HEK293 (cell line): ENCODE results near the gene KANSL1L.
A peak's percentile ranks its signal among the peaks of the same experiment; 100 is the strongest.

Experiments
- CTCF ChIA-PET: fragments of 350-600 bp; formaldehyde crosslinking; extraction: SDS; loops from one replicate; lab custom pipeline; 2021; ENCODE audit warnings: antibody characterized with exemption; lab: Yijun Ruan, JAX
- POLR2A ChIA-PET: fragments of 300-600 bp; formaldehyde crosslinking; extraction: SDS; loops from one replicate; lab custom pipeline; 2020; ENCODE audit warnings: antibody characterized with exemption, inconsistent platforms; lab: Yijun Ruan, JAX
- H3K27ac ChIP-seq: fragments of 200-500 bp; sonication (Bioruptor generic); 2 replicates; pipeline ENCODE4 v1.5.1; 2014; ENCODE audit warnings: low read depth, low read length, control low read depth, inconsistent platforms; ENCODE audit errors: extremely low read depth
- H3K36me3 ChIP-seq, 2 experiments: fragments of 200-500 bp in 1 of 2; sonication (Bioruptor generic) in 1 of 2; 1 replicate in 1 of 2; 2 replicates in 1 of 2; pipeline ENCODE4 v1.5.1; 2014 to 2017; ENCODE audit warnings: inconsistent platforms in 2 of 2, low read length in 2 of 2; ENCODE audit not compliant: control insufficient read depth in 2 of 2, insufficient read depth in 1 of 2
- H3K4me1 ChIP-seq: fragments of 200-500 bp; sonication (Bioruptor generic); 2 replicates; pipeline ENCODE4 v1.5.1; 2014; ENCODE audit warnings: mild to moderate bottlenecking, low read length, inconsistent platforms; ENCODE audit not compliant: control insufficient read depth, insufficient read depth
- H3K4me3 ChIP-seq: 2 replicates; pipeline ENCODE4 v1.5.1; 2011; ENCODE audit warnings: low read depth, mild to moderate bottlenecking, control low read depth, low read length, moderate library complexity
- H3K9me3 ChIP-seq: fragments of 200-500 bp; sonication (Bioruptor generic); 2 replicates; pipeline ENCODE4 v1.5.1; 2014; ENCODE audit warnings: low read depth, low read length, inconsistent platforms; ENCODE audit not compliant: control insufficient read depth, insufficient read depth
- ZEB2 ChIP-seq: fragments of 450-650 bp; formaldehyde crosslinking; IDR thresholded peaks from 2 replicates; pipeline ENCODE4 v1.5.1; 2016; ENCODE audit warnings: missing biosample characterization, missing genetic modification characterization
- ZNF169 ChIP-seq: fragments of 450-650 bp; formaldehyde crosslinking; IDR thresholded peaks from 2 replicates; pipeline ENCODE4 v1.5.1; 2016; ENCODE audit warnings: missing biosample characterization, missing genetic modification characterization
- ZNF248 ChIP-seq: fragments of 450-650 bp; formaldehyde crosslinking; IDR thresholded peaks from 2 replicates; pipeline ENCODE4 v1.5.1; 2017; ENCODE audit warnings: missing biosample characterization, missing genetic modification characterization
- ZNF311 ChIP-seq: fragments of 450-650 bp; formaldehyde crosslinking; IDR thresholded peaks from 2 replicates; pipeline ENCODE4 v1.5.1; 2017; ENCODE audit warnings: missing biosample characterization, missing genetic modification characterization, borderline replicate concordance
- ZNF501 ChIP-seq: fragments of 450-650 bp; formaldehyde crosslinking; IDR thresholded peaks from 2 replicates; pipeline ENCODE4 v1.5.1; 2016; ENCODE audit warnings: missing biosample characterization, missing genetic modification characterization
- ZNF555 ChIP-seq: fragments of 450-650 bp; formaldehyde crosslinking; conservative IDR thresholded peaks from 2 replicates; pipeline ENCODE4 v1.5.1; 2017; ENCODE audit warnings: missing biosample characterization, mild to moderate bottlenecking, missing genetic modification characterization, inconsistent platforms
- ZNF558 ChIP-seq: fragments of 450-650 bp; formaldehyde crosslinking; IDR thresholded peaks from 2 replicates; pipeline ENCODE4 v1.5.1; 2016; ENCODE audit warnings: missing biosample characterization, missing genetic modification characterization
- ZNF776 ChIP-seq: fragments of 450-650 bp; formaldehyde crosslinking; IDR thresholded peaks from 2 replicates; pipeline ENCODE4 v1.5.0; 2017; ENCODE audit warnings: missing biosample characterization, missing genetic modification characterization, borderline replicate concordance
- ZNF837 ChIP-seq: fragments of 450-650 bp; formaldehyde crosslinking; IDR thresholded peaks from 2 replicates; pipeline ENCODE4 v1.5.1; 2016; ENCODE audit warnings: missing biosample characterization, missing genetic modification characterization
- TF ChIP-seq, protein P1 (sequence below): fragments of 450-650 bp; formaldehyde crosslinking; IDR thresholded peaks from 2 replicates; pipeline ENCODE4 v1.5.1; 2017; ENCODE audit warnings: missing biosample characterization, missing genetic modification characterization
- TF ChIP-seq, protein P2 (sequence below): fragments of 450-650 bp; formaldehyde crosslinking; IDR thresholded peaks from 2 replicates; pipeline ENCODE4 v1.5.1; 2016; ENCODE audit warnings: missing biosample characterization, missing genetic modification characterization, borderline replicate concordance
- TF ChIP-seq, protein P3 (sequence below): fragments of 450-650 bp; formaldehyde crosslinking; IDR thresholded peaks from 2 replicates; pipeline ENCODE4 v1.5.1; 2017; ENCODE audit warnings: missing biosample characterization, missing genetic modification characterization

The KANSL1L gene

DNA sequence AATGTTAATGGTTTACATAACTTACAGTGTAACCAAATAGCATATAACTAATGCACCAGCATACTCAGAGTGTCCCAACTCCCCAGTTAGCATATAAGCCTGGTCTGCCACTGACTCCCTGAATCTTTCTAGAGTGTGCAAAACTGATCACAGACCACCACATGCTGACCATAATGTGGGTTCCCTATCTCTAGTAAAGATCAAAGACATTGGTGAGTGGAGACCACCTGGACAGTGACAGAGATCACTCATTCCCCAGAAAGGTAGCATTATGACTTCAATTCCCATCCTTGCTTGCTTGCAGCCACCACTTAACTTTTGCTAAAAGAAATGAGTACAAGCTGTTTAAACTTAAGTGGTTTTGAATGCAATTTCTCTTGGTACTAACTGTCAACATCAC lies 39.0 kb downstream of the KANSL1L start:
- ChIA-PET CTCF (interaction anchor here (0.5 kb wide), 1 partner anchor 10 kb away, joined by 5 read pairs; no protein-coding TSS in a partner anchor), POLR2A (no interaction called here)
- no peak overlapping the region for H3K27ac ChIP-seq
- H3K4me1 ChIP-seq: no peaks in the 10 kb centered on the region
- TF ChIP-seq ZNF837 (tag by site-specific recombination): no peak
- TF ChIP-seq ZNF776 (tag by site-specific recombination): no peak
- TF ChIP-seq, protein P1, sequence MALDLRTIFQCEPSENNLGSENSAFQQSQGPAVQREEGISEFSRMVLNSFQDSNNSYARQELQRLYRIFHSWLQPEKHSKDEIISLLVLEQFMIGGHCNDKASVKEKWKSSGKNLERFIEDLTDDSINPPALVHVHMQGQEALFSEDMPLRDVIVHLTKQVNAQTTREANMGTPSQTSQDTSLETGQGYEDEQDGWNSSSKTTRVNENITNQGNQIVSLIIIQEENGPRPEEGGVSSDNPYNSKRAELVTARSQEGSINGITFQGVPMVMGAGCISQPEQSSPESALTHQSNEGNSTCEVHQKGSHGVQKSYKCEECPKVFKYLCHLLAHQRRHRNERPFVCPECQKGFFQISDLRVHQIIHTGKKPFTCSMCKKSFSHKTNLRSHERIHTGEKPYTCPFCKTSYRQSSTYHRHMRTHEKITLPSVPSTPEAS (tag by site-specific recombination): no peak
- TF ChIP-seq, protein P2, sequence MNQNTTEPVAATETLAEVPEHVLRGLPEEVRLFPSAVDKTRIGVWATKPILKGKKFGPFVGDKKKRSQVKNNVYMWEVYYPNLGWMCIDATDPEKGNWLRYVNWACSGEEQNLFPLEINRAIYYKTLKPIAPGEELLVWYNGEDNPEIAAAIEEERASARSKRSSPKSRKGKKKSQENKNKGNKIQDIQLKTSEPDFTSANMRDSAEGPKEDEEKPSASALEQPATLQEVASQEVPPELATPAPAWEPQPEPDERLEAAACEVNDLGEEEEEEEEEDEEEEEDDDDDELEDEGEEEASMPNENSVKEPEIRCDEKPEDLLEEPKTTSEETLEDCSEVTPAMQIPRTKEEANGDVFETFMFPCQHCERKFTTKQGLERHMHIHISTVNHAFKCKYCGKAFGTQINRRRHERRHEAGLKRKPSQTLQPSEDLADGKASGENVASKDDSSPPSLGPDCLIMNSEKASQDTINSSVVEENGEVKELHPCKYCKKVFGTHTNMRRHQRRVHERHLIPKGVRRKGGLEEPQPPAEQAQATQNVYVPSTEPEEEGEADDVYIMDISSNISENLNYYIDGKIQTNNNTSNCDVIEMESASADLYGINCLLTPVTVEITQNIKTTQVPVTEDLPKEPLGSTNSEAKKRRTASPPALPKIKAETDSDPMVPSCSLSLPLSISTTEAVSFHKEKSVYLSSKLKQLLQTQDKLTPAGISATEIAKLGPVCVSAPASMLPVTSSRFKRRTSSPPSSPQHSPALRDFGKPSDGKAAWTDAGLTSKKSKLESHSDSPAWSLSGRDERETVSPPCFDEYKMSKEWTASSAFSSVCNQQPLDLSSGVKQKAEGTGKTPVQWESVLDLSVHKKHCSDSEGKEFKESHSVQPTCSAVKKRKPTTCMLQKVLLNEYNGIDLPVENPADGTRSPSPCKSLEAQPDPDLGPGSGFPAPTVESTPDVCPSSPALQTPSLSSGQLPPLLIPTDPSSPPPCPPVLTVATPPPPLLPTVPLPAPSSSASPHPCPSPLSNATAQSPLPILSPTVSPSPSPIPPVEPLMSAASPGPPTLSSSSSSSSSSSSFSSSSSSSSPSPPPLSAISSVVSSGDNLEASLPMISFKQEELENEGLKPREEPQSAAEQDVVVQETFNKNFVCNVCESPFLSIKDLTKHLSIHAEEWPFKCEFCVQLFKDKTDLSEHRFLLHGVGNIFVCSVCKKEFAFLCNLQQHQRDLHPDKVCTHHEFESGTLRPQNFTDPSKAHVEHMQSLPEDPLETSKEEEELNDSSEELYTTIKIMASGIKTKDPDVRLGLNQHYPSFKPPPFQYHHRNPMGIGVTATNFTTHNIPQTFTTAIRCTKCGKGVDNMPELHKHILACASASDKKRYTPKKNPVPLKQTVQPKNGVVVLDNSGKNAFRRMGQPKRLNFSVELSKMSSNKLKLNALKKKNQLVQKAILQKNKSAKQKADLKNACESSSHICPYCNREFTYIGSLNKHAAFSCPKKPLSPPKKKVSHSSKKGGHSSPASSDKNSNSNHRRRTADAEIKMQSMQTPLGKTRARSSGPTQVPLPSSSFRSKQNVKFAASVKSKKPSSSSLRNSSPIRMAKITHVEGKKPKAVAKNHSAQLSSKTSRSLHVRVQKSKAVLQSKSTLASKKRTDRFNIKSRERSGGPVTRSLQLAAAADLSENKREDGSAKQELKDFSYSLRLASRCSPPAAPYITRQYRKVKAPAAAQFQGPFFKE: no peak
- TF ChIP-seq ZNF169 (tag by site-specific recombination): no peak
- TF ChIP-seq ZNF555 (tag by site-specific recombination): no peak
- no peak overlapping the region for H3K4me3 ChIP-seq
- no peaks in the 10 kb centered on the region; a peak in 1 of 3 replicates for H3K36me3 ChIP-seq
- H3K9me3 ChIP-seq: no peaks in the 10 kb centered on the region

DNA sequence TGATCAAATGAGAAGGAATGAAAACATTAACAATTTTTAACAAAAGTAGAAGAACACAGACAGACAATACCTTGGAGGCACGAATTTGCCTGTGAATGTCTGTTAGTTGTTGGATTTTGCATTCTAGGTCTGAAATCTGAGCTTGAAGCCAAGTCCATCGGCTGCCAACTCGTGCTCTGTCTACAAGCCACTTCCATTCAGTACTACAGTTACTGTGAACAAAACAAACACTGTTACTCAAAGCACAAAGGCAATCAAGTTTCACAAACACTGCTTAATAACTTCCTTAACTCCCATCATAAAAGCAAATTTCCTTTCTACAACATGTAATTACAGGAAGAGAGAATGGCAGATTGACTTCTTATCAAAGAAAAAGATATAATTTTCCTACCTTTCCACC lies 42.2 kb downstream of the KANSL1L start:
- H3K27ac ChIP-seq: no peak overlapping the region
- no peaks in the 10 kb centered on the region for H3K9me3 ChIP-seq
- CTCF ChIA-PET: interaction anchor here (0.6 kb wide), 1 partner anchor 94 kb away, joined by 3 read pairs; no protein-coding TSS in a partner anchor
- no peak overlapping the region for H3K4me3 ChIP-seq
- POLR2A ChIA-PET: no interaction called here
- TF ChIP-seq ZNF311 (tag by site-specific recombination) (no peak), ZNF248 (tag by site-specific recombination) (no peak), ZEB2 (tag by site-specific recombination) (no peak)
- TF ChIP-seq, protein P3, sequence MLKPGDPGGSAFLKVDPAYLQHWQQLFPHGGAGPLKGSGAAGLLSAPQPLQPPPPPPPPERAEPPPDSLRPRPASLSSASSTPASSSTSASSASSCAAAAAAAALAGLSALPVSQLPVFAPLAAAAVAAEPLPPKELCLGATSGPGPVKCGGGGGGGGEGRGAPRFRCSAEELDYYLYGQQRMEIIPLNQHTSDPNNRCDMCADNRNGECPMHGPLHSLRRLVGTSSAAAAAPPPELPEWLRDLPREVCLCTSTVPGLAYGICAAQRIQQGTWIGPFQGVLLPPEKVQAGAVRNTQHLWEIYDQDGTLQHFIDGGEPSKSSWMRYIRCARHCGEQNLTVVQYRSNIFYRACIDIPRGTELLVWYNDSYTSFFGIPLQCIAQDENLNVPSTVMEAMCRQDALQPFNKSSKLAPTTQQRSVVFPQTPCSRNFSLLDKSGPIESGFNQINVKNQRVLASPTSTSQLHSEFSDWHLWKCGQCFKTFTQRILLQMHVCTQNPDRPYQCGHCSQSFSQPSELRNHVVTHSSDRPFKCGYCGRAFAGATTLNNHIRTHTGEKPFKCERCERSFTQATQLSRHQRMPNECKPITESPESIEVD (tag by site-specific recombination): peak; percentile 11; the same call in 1 of the 2 replicates
- H3K36me3 ChIP-seq: peaks cover 0 to 5% of the 10 kb centered on the region in 2 experiments; a peak in 1 of 3 replicates
- H3K4me1 ChIP-seq: no peaks in the 10 kb centered on the region

DNA sequence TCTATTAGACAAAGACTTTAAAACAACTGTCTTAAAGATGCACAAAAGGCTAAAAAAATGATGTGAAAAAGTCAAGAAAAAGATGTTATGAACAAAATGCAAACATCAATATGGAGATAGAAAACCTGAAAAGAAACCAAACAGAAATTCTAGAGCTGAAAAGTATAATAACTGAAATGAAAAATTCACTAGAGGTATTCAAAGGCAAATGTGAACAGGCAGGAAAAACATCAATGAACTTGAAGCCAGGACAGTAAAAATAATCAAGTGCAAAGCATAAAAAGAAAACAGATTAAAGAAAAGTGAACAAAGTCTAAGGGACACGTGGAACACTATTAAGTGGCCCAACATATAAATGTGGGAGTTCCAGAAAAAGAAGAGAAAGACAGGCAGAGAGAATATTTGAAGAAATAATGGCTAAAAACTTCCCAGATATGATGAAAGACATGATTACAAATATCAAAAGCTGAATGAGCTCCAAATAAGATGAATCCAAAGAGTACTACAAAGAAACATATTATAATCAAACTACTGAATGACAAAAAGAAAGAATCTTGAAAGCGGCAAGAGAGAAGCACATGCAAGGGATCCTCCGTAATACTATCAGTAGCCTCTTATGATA lies 57.5 kb downstream of the KANSL1L start:
- no peaks in the 10 kb centered on the region for H3K4me1 ChIP-seq
- no peak overlapping the region for H3K4me3 ChIP-seq
- ChIA-PET POLR2A (no interaction called here), CTCF (interaction anchor here (0.8 kb wide), 1 partner anchor 40 kb away, joined by 4 read pairs; no protein-coding TSS in a partner anchor)
- H3K9me3 ChIP-seq: no peaks in the 10 kb centered on the region
- TF ChIP-seq ZNF501 (tag by site-specific recombination): no peak
- TF ChIP-seq ZNF558 (tag by site-specific recombination): peak; percentile 91
- H3K36me3 ChIP-seq: no peaks in the 10 kb centered on the region
- H3K27ac ChIP-seq: no peak overlapping the region
